Colonic mucosa (tissue), 4 donors: ENCODE data around the gene NKX2-2. TPM values are rescaled to one million over a fixed set of nuclear protein-coding genes. Genes with fewer than 3 reads are reported as not detected.
A peak's percentile ranks its signal among the peaks of the same experiment; 100 is the strongest.

Experiments used
- DNase-seq: peaks from one replicate; pipeline ENCODE4 v3.0.0-alpha.2; 2020
- H3K27ac ChIP-seq: fragments of 200-600 bp; one replicate; pipeline ENCODE4 v1.8.0; 2021
- H3K27me3 ChIP-seq: fragments of 200-600 bp; one replicate; pipeline ENCODE4 v1.8.0; 2021
- H3K36me3 ChIP-seq: fragments of 200-600 bp; one replicate; pipeline ENCODE4 v1.8.0; 2021
- H3K4me1 ChIP-seq: fragments of 200-600 bp; one replicate; pipeline ENCODE4 v1.8.0; 2021; ENCODE audit warnings: mild to moderate bottlenecking
- H3K4me3 ChIP-seq: fragments of 200-600 bp; one replicate; pipeline ENCODE4 v1.8.0; 2021
- H3K9ac ChIP-seq, 2 donors: one replicate each; pipeline ENCODE4 v1.7.0; 2013; ENCODE audit warnings: control low read depth in 2 of 2, low read depth in 2 of 2, low read length in 2 of 2
- H3K9me3 ChIP-seq: fragments of 200-600 bp; one replicate; pipeline ENCODE4 v1.8.0; 2021
- CTCF ChIP-seq: fragments of 200-600 bp; IDR thresholded peaks from one replicate; pipeline ENCODE4 v1.8.0; 2022; ENCODE audit warnings: antibody characterized with exemption, mild to moderate bottlenecking
- intact Hi-C: fragments of 100-400 bp; cut with DNase I; formaldehyde crosslinking; loops from one replicate; pipeline ENCODE4 v1.14.1; 2022
- total RNA-seq, 2 donors: library from RNA; stranded (reverse); fragmentation: NEBNext Ultra II Directional in 1 of 2; extraction: Animal tissue kit (Norgen Biotek cat#: 25700) in 1 of 2; gene quantifications; one replicate each; pipeline ENCODE4 v1.2.1, GENCODE V29; 2021
- donor health status: healthy.
- donor health status: DM: no; HTN: no; CAD: no.
- donor health status: DM: no; HTN: no; CAD: no.

The NKX2-2 gene
- total RNA-seq, 2 donors from 2014 or later, result 1.4 to 1.6 TPM

GRCh38 chr20:21505810-21506530 lies 7.9 kb downstream of the NKX2-2 start:
- no peak overlapping the region for H3K9ac ChIP-seq
- H3K27ac ChIP-seq, result no peak overlapping the region
- H3K27me3 ChIP-seq, result peaks cover 66% of the 10 kb centered on the region
- H3K4me1 ChIP-seq, result peaks cover 10% of the 10 kb centered on the region
- H3K36me3 ChIP-seq, result no peaks in the 10 kb centered on the region
- intact Hi-C loops, result loop anchor here (2.0 to 10.0 kb wide), 3 partner anchors 271 to 645 kb away; no protein-coding TSS in a partner anchor
- H3K4me3 ChIP-seq, result peak overlapping the region; percentile 38
- peak; percentile 85 for TF ChIP-seq CTCF
- peak; percentile 63 for DNase-seq
- H3K9me3 ChIP-seq, result no peaks in the 10 kb centered on the region

GRCh38 chr20:21505161-21505809 lies 8.6 kb downstream of the NKX2-2 start:
- H3K9me3 ChIP-seq, result no peaks in the 10 kb centered on the region
- no peak overlapping the region for H3K27ac ChIP-seq
- H3K9ac ChIP-seq, result no peak overlapping the region
- peaks cover 59% of the 10 kb centered on the region for H3K27me3 ChIP-seq
- H3K36me3 ChIP-seq, result no peaks in the 10 kb centered on the region
- peaks cover 10% of the 10 kb centered on the region for H3K4me1 ChIP-seq
- TF ChIP-seq CTCF, result peak; percentile 91
- peak; percentile 66 for DNase-seq
- peak overlapping the region; percentile 38 for H3K4me3 ChIP-seq
- intact Hi-C loops, result loop anchor here (2.0 to 10.0 kb wide), 2 partner anchors 270 to 460 kb away; no protein-coding TSS in a partner anchor

GRCh38 chr20:21504323-21504722 lies 9.5 kb downstream of the NKX2-2 start:
- no peak overlapping the region for H3K4me3 ChIP-seq
- no peak overlapping the region for H3K27ac ChIP-seq
- DNase-seq, result no peak
- no peak for TF ChIP-seq CTCF
- no peak overlapping the region for H3K9ac ChIP-seq
- no peaks in the 10 kb centered on the region for H3K9me3 ChIP-seq
- H3K4me1 ChIP-seq, result peaks cover 10% of the 10 kb centered on the region
- intact Hi-C loops, result loop anchor here (2.0 to 10.0 kb wide), 2 partner anchors 270 to 460 kb away; no protein-coding TSS in a partner anchor
- H3K27me3 ChIP-seq, result peaks cover 49% of the 10 kb centered on the region
- no peaks in the 10 kb centered on the region for H3K36me3 ChIP-seq

- intact Hi-C loops, result loop anchor here (10.0 kb wide), 1 partner anchor 459 kb away; no protein-coding TSS in a partner anchor
- DNase-seq, result no peak
- no peaks in the 10 kb centered on the region for H3K36me3 ChIP-seq
- H3K9me3 ChIP-seq, result no peaks in the 10 kb centered on the region
- no peak for TF ChIP-seq CTCF
- no peak overlapping the region for H3K27ac ChIP-seq
- peaks cover 10% of the 10 kb centered on the region for H3K4me1 ChIP-seq
- H3K27me3 ChIP-seq, result peaks cover 39% of the 10 kb centered on the region
- H3K9ac ChIP-seq, result no peak overlapping the region
- no peak overlapping the region for H3K4me3 ChIP-seq
These were observed 10.5 kb downstream of the NKX2-2 start for GRCh38 chr20:21503345-21503744.

- H3K4me1 ChIP-seq, result peaks cover 10% of the 10 kb centered on the region
- no peak for DNase-seq
- TF ChIP-seq CTCF, result no peak
- H3K36me3 ChIP-seq, result no peaks in the 10 kb centered on the region
- intact Hi-C loops, result loop anchor here (10.0 kb wide), 1 partner anchor 456 kb away; no protein-coding TSS in a partner anchor
- no peak overlapping the region for H3K27ac ChIP-seq
- H3K9ac ChIP-seq, result no peak overlapping the region
- no peak overlapping the region for H3K4me3 ChIP-seq
- no peaks in the 10 kb centered on the region for H3K9me3 ChIP-seq
- H3K27me3 ChIP-seq, result peaks cover 18% of the 10 kb centered on the region
These were observed 12.7 kb downstream of the NKX2-2 start for GRCh38 chr20:21501184-21501583.
